ENCODE results near the gene PPM1L.
"Not testable (repeated sequence)": the region's sequence is repeated elsewhere in the genome, so short reads cannot be mapped to it uniquely, and the experiment has no call there.

Gene PPM1L

DNA sequence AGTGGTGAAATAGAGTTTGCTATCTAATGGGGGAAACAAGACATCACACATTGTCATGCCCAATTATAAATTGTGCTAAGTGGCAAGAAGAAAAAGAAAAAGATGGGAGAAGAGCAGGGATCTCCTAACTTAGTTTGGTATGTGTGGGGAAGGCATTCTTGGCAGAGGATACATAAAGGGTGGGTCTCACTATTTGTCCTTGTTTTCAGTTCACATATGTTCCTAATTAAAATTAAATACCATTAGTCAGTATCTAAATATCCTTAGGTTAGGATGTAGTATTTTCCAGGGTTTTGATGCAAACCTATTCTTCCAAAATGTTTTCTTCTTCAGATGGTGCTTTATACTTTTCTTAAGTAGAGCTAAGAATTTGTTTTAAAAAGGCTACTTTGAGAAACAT, 175.4 kb downstream of the PPM1L start:
- DNase-seq (ENCODE audit: low read depth): no peak

DNA sequence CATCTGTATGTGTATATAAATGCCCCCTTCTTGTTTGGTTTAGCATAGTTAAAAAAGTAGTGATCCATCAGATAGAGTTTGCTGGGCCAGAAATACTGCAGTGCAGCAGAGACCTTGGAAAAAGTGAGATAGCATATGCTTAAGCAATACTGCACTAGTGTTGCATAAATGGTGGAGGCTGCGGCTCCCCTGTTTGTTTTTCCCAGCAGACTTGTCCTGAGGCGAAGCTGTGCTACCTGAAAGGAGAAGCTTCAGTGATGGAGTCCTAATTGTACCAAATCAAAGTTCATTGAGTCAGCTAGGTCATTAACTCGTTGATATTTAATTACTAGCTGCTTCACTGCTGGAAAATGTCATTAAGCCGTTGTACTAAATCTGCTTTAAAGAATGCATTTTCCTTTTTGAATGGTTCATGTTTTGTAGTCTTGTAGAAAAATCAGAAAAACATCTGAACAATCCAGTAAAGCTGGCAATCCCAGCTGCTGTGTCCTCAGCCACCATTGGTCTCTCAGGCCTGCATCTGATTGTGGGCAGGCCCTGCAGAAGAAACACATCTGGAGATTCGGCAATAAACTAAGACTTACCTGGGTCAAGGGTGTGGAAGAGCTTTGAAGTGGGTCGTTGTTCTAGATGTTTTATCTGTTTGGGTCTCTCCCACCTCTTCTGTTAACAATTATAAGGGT, 179.5 kb downstream of the PPM1L start:
- DNase-seq (ENCODE audit: low read depth): no peak

DNA sequence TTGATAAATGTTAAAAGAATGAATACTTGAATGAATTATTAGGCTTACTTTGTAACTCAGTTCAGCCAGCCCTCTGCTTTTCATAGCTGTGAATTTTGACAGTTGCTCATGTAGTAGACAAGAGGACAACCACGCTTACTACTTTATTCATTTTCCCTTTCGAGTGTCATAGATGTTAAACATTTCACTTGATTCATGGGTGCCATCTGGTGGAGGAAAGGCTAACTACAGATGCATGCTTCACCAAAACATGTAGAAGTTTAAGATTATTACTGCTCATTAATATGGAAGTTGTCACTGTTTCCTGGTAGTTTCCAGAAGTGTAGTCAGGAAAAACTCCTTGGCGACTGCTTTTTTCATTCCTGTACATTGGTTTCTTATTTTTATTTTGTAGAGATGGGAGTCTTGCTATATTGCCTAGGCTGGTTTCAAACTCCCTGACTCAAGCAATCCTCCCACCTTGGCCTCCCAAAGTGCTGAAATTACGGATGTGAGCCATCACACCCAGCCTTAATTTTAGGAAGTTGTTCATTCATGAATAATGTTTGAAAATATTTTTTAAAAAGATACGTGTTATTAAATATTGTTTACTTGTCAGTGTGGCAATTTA, 186.0 kb downstream of the PPM1L start:
- DNase-seq (ENCODE audit: low read depth): peak; percentile 58

DNA sequence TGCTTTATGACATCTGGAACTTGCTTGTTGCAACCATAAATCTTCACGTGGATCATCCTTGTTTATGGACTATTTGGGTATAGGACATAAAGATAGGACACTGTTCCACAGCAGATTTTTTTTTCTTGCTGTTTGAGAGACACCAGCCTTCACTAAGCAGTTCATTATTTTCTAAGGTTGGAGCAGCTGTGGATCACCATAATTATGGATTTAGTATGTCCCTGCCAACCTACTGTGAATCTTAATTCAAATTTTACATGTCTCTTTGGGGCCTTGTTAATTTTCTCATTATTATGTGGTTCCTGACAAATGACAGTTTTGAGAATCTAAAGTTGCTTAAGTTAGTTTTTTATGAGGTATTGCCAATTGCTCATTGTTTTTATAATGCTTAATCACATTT, 188.0 kb downstream of the PPM1L start:
- DNase-seq (ENCODE audit: low read depth): no peak

DNA sequence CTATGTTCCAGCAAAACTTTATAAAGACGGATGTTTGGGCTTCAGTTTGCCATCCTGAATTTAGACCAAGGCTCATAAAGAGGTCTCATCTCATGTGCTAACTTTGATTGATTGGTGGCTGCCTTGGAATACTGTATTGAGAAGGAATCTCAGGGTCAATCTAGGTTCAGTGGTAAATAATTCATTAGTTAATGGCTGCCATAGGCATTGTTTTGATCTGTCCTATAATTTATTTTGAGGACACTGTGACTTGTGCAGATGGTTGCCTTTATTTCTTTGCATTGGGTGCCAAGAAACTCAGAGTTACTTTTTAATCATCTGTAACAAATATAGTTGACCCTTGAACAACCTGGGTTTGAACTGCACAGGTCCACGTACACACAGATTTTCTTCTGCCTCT, 189.3 kb downstream of the PPM1L start:
- no peak for DNase-seq (ENCODE audit: low read depth)

DNA sequence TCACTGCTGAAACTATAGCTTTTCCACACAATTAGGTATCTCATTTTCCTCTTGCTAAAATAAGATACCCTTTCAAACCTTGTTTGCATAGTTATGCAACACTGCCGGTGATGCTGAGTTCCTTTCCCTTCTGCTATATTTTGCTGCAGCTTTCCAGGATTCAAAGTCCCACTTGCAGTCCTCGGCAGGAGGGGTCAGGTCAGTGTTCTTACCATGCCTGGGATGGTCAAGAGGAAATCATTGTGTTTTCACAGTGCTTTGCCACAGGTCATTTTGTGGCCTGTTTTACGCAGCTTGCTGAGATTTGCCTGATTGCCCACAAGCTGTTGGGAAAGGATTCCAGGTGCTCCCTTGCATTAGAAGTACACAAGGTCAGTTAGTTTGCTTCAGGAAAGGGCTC, 192.2 kb downstream of the PPM1L start:
- DNase-seq (ENCODE audit: low read depth): no peak

DNA sequence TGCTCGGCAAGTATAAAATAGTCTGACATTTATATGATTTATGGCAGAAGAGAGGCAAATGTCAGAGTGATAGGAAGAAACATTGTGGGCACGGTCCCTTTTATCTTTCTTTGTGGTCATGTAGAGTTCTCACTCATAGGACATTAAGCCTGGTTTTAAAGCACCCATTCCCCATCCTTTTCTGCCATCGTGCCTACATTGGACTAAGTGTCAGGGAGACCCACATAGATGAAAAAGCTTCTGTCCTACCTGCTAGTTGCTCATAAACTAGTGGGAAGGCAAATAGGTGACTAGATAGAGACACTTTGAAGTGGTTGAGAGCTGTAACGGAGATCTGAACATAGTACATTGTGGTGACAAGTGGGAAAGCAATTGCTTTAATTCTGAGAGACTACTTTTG, 193.4 kb downstream of the PPM1L start:
- DNase-seq (ENCODE audit: low read depth): no peak

DNA sequence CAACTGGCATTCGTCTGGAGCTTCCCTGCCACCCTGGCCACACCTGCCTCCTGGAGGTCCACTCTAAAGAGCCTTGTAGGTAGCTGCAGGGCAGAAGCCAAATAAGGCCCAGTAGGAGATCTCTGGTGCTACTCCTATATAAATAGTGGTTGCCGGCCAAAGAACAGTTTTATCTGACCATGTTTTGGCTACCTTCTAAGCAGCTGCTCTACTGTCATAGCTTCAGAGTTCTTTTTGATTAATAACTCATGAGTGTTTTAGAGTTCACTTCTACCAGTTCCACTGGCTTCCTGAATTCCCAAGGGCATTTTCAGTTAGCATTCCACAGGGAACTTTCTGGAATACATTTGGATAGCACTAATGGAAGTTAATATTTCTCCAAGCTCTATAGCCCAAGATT, 194.5 kb downstream of the PPM1L start:
- no peak for DNase-seq (ENCODE audit: low read depth)

DNA sequence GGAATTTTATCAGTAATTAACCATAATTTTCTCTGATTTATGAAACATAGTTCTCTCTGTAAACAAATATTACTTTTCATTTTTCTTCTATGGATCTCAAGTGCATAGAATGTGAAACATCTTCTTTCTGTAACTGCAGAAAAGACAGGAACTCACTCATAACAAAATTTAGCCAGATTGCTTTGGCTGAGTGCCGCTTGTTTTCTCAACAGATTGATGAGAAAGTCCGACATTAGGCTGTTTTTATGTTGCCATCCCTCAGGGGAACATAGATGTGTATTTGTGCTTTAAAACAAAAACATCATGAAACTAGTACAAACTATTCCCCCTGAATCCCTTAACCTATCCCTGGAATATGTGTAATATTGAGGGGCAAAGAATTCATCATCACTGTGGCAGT, 194.9 kb downstream of the PPM1L start:
- no peak for DNase-seq (ENCODE audit: low read depth)

DNA sequence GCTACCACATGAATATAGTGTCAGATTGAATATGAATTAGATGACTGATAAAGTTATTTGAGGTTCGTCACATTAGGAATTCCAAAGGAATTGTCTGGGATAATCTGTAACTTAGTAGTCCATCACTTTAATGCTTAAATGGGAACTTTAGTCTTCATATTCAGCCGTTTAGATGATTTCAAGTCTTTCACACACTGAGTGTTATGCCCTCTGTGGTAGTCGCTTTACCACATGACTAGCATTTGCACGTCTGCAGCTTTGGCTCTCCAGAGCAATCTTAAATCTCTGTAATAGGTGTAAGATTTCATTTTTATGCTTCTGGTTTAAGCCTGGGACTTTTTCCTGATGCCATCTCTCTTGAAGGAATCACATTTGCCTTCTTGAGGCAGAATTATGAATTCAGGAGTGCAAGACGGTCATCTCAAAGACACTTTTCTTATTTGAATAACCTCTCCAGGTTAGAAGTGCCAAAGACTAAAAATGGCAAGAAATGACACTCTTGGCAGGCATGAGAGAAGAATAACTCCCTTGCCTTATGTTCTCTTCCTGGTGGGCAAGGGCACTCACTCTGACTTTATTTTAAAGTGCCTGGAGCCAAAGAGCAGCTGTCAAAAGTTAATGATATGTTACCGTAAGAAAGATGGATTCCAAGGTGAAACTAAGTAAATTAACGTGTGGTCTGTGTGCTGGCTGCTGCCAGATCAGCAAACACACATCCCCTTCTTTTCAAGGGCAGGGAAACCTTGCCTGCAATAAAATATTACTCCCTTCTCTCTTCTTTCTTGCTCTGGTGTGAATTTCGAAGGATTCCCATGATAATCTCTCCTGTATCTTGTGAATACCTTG, 195.8 kb downstream of the PPM1L start:
- DNase-seq (ENCODE audit: low read depth): no peak

DNA sequence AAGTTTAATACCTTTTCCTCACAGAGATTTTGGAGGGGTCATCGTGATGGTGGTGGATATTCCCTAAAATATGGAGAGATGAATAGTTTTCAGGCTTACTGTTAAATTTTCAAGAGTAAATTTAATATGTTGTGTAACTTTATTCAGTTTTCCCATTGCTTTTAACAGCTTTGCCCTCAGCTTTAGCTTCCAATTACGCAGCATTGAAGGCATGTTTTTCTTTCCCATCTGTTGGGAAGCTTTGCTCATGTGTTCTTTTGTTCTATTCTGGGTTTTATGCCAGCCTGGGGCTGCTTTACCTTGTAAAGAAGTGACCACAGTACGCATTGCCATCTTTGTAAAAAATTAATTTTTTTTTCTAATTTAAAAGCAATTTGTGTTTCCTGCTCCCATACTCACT, 197.7 kb downstream of the PPM1L start:
- DNase-seq (ENCODE audit: low read depth): no peak

DNA sequence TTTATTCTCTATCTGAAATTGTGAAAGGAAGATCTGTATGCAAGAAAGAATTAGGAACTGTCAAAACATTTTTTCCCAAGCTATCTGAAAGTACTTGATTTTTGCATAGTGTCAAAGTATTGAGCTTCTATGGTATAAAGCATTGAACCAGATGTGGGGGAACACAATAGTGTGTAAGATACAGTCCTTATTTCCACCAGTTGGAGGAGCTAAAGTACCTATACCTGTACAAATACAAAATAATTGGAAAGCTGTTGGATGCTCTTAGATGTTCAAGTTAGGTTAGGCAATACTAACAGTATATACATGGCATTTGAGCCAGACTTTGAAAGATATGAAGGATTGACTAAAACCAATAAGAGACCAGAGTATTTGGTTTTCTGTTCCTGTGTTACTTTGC, 200.8 kb downstream of the PPM1L start:
- no peak for DNase-seq (ENCODE audit: low read depth)

DNA sequence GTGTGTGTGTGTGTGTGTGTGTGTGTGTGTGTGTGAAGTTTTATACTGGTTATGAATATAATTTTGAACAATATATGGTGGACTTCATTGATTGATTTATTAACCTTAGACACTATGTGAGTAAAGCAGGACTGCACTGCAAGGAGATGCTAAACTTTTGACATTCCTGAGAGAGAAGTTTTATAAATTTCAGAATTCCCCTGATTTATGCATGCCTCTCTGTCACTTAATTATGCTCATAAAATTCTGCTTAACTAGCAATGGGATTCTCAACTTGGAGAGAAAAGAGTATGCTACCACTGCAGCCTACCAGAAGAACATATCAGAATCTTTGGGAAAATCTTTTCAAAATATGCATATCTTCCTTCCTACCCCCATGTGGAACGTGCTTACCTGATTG, 204.5 kb downstream of the PPM1L start:
- no peak for DNase-seq (ENCODE audit: low read depth)

DNA sequence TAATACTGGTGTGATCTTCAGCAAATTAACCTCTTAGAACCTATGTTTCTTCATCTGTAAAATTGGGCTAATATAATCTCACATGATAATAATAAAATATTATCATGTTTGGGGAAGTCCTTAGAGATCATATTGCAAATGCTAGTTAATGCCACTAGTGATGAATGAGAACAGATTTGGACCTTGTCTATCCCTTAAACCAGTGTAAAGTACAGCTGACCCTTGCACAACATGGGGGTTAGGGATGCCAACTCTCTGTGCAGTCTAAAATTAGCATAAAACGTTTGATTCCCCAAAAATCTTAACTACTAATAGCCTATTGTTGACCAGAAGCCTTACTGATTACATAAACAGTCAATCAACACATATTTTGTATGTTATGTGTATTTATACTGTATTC, 207.9 kb downstream of the PPM1L start:
- no peak for DNase-seq (ENCODE audit: low read depth)

DNA sequence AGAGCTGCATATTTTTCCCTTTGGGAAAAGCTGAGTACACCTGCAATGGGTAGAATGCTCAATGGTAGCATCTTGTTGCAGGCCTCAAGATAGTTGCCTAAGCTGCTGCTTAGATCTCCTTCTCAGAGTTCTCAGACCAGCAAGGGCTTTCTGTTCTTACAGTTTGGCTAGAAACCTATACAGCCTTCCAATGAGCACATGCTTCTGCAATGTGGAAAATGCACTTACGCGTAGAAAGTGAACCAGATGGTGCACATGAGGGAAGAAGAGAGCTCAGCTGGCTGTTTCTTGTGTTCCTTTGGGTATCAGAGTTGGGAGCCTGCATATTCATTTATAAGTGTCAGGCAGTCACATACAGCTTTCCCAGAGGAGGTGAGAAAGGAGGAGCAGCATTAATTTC, 212.7 kb downstream of the PPM1L start:
- no peak for DNase-seq (ENCODE audit: low read depth)

DNA sequence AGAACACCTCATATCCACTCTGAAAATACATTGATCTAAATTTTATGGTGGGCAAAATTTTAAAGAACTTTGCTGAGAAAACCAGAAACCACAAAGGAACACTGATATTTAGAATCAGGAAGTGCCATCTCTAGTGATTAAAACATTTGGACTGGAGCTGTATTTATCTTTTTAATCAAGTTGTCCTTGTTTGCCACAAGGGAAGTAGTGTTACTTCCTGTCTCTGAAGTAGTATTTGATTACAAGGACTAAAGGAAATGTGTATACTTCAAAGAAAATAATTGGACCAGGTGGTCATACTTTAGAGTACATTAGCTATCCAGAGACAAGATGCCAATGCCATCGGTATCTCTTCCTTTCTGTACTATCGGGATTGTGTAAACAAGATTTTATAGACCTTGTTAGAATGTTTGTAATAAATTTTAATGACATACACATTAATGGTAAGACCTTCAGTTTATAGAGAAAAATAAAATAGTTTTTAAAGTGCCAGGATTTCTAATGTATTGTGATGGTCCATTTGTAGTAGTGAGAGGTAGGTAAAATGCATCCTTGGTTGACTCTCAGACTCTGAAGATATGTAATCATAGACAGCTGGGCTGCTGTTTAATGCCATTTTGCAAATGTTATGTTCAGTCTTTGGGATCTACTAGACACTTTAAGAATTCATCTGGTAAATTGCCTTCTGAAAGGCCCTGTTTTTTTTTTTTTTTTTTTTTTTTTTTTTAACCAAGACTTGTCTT, 217.2 kb downstream of the PPM1L start:
- no peak for DNase-seq (ENCODE audit: low read depth)

DNA sequence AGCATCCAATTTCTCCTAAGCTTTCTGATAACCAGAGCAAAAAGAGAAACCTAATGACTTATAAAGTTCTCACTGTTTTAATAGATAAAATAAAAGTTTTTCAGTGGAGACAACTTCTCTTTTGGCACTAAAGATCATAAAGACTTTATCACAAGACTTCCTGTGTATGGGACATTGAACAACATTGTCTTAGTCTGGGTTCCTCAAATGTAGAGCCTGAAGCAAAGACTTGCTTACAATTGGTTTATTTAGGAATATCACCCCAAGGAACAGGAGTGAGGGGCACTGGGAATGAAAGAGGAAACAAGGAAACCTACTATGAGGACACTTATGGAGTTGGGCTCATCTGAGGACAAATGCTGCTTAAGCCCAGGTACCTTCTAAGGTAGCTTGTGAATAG, 221.7 kb downstream of the PPM1L start:
- no peak for DNase-seq (ENCODE audit: low read depth)

DNA sequence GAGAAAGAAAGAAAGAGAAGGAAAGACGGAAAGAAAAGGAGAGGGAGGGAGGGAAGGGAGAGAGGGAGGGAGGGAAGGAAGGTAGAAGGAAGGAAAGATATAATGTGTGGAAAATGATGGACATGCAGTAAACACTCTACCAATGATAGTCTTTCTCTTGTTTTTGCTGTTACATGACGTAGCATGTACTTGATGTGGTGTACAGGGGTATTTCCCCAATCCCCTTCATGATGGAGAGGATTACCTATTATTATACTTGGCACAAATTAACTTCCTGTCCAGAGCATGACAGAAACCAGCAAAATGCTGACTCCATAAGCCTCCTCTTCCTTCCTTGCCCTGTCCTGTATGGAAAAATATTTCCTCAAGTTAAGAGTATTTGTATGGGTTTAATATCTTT, 224.7 kb downstream of the PPM1L start:
- DNase-seq (ENCODE audit: low read depth): no peak

DNA sequence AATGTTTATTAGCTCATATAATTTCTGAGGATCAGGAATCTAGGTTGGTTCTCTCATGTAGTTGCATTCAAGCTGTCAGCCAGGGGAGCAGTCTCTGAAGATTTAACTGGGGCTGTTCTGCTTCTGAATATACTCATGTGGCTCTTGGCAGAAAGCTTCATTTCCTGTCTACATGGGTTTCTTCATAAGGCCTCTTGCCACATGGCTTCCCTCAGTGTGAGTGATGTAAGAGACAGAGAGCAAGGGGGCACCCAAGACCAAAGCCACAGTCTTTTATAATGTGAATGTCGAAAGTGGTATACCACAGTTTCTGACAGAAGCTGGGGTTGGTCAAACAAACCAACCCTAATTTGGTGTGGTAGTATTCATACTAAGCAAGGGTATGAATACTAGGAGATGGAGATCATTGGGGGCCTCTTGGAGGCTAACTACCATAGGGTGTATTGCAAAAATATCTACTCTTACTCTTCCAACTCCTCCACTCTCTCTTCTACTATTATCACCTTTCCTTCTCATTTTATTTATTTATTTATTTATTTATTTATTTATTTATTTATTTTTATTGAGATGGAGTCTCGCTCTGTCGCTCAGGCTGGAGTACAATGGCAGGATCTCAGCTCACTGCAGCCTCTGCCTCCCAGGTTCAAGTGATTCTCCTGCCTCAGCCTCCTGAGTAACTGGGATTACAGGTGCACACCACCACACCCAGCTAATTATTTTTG, 225.3 kb downstream of the PPM1L start:
- DNase-seq (ENCODE audit: low read depth): no peak

DNA sequence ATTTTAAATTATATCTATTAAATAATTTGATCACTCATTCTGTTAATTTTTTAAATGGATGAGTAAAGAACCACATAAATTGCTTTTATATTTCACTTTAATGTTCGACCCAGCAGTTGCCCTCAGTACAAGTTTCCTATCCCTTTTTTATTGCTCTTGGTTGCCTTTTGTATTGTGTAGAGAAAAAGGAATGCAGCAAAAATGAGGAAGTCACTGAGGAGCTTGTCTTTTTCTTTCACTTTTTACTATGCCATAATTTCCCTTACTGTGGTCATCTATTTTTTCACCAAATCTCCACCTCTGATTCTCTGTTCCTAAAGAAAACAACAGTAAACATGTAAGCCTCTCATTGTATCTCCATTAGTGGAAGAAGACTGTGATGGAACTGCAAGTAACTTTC, 226.5 kb downstream of the PPM1L start:
- DNase-seq (ENCODE audit: low read depth): no peak

DNA sequence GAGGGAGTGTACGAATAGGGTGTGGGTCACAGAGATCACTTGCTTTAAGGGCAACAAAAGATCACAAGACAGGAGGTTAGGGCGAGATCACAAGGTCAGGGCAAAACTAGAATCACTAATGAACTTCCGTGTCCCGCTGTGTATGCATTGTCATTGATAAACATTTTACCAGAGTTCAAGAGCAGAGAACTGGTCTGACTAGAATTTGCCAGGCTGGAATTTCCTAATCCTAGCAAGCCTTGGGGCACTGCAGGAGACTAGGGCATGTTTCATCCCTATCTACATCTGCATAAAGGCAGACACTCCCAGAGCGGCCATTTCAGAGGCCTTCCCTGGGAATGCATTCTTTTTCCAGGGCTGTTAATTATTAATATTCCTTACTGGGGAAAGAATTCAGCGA, 227.9 kb downstream of the PPM1L start:
- not testable (repeated sequence) for DNase-seq (ENCODE audit: low read depth)

DNA sequence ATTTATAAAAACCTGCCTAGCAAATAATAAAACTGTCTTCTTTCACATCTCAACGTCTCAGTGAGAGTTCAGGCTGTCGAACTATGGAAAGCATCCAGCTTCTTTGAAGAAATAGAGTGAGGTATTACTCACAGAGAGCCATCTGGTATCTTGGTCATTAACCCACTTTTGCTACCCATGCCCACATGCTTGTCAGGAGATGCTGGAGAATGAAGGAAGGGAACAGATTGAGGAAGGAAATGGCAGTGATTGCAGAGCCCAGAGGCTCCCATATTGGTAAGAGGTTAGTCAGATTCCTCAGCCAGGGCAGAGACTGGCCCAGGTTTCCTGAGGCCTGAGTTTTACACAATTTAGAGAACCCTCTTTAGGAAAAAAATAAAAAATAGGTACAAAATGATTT, 230.0 kb downstream of the PPM1L start:
- no peak for DNase-seq (ENCODE audit: low read depth)

Measured in activated gamma-delta T cell treated with anti-CD3 and anti-CD28 coated beads, Interleukin-2, amount 50 U/mL, for 16 hours (primary cell).